GM18508 (cell line): ENCODE measurements around the gene IKZF1.

Source experiments
- ATAC-seq: cut with Tn5 transposase; IDR thresholded peaks from one replicate; pipeline ENCODE4 v1.9.1; 2021; ENCODE audit warnings: moderate number of reproducible peaks; ENCODE audit not compliant: insufficient read depth, unreplicated experiment

The IKZF1 gene

GRCh38 chr7:50282813-50283605, 21.5 kb upstream of the IKZF1 start:
- ATAC-seq: no peak

GRCh38 chr7:50283731-50284130, 20.8 kb upstream of the IKZF1 start:
- no peak for ATAC-seq

- ATAC-seq: no peak
Observed at GRCh38 chr7:50284296-50284695, 20.2 kb upstream of the IKZF1 start.

GRCh38 chr7:50285269-50285668, 19.2 kb upstream of the IKZF1 start:
- no peak for ATAC-seq

GRCh38 chr7:50287129-50287528, 17.4 kb upstream of the IKZF1 start:
- ATAC-seq: no peak

GRCh38 chr7:50292165-50292757, 12.3 kb upstream of the IKZF1 start:
- ATAC-seq: no peak

GRCh38 chr7:50292763-50293162, 11.8 kb upstream of the IKZF1 start:
- no peak for ATAC-seq

- peak; percentile 68 for ATAC-seq
Observed at GRCh38 chr7:50293509-50294179, 10.9 kb upstream of the IKZF1 start.

- no peak for ATAC-seq
Observed at GRCh38 chr7:50295133-50295532, 9.4 kb upstream of the IKZF1 start.

GRCh38 chr7:50296799-50297198, 7.7 kb upstream of the IKZF1 start:
- no peak for ATAC-seq

- ATAC-seq: no peak
Observed at GRCh38 chr7:50298811-50299562, 5.5 kb upstream of the IKZF1 start.

GRCh38 chr7:50300336-50300735, 4.2 kb upstream of the IKZF1 start:
- no peak for ATAC-seq

GRCh38 chr7:50302486-50303334, 1.8 kb upstream of the IKZF1 start:
- ATAC-seq: no peak

- peak; percentile 7 for ATAC-seq
Observed at GRCh38 chr7:50303335-50304128, 984 bp upstream of the IKZF1 start.

GRCh38 chr7:50304911-50305582, 531 bp downstream of the IKZF1 start:
- peak; percentile 31 for ATAC-seq

GRCh38 chr7:50305583-50306493, 1.3 kb downstream of the IKZF1 start:
- ATAC-seq: no peak

- ATAC-seq: no peak
Observed at GRCh38 chr7:50306494-50307367, 2.2 kb downstream of the IKZF1 start.
